Esophagus muscularis mucosa (tissue), 4 donors: Measurements from ENCODE around the gene CAMTA1. TPM values are rescaled to one million over a fixed set of nuclear protein-coding genes. Genes with fewer than 3 reads are reported as not detected.

Source experiments
- DNase-seq: peaks from one replicate; pipeline ENCODE4 v3.0.0-alpha.2; 2017; ENCODE audit errors: extremely low spot score
- H3K27ac ChIP-seq, 4 donors: fragments of 200-600 bp; sonication (generic); replicated peaks in 1 of 4; 1 replicate in 3 of 4; 2 replicates in 1 of 4; pipeline ENCODE4 v1.5.1; 2016 to 2019; ENCODE audit warnings: mild to moderate bottlenecking in 1 of 4
- H3K27me3 ChIP-seq, 4 donors: fragments of 200-600 bp; sonication (generic); one replicate each; pipeline versions ENCODE4 v1.5.1 to v1.6.0; 2016 to 2019
- H3K36me3 ChIP-seq, 4 donors: fragments of 200-600 bp; sonication (generic); one replicate each; pipeline ENCODE4 v1.5.1; 2016 to 2019
- H3K4me1 ChIP-seq, 4 donors: fragments of 200-600 bp; sonication (generic); one replicate each; pipeline ENCODE4 v1.5.1; 2016 to 2019
- H3K4me3 ChIP-seq, 4 donors: fragments of 200-600 bp; sonication (generic); 1 replicate in 2 of 4; 2 replicates in 2 of 4; pipeline ENCODE4 v1.5.1; 2016 to 2019; ENCODE audit warnings: mild to moderate bottlenecking in 4 of 4, moderate library complexity in 1 of 4
- H3K9me3 ChIP-seq, 4 donors: fragments of 200-600 bp; sonication (generic); 1 replicate in 3 of 4; 2 replicates in 1 of 4; pipeline ENCODE4 v1.5.1; 2016 to 2019
- CTCF ChIP-seq, 3 experiments: fragments of 200-600 bp in 2 of 3; fragments of 450-650 bp in 1 of 3; sonication (generic) in 2 of 3; IDR thresholded peaks; one replicate each; pipeline ENCODE4 v1.5.1; 2017 to 2019; ENCODE audit warnings: antibody characterized with exemption in 3 of 3, mild to moderate bottlenecking in 2 of 3, moderate library complexity in 1 of 3
- EP300 ChIP-seq: sonication (generic); formaldehyde crosslinking; IDR thresholded peaks from one replicate; pipeline ENCODE4 v1.6.1; 2017; ENCODE audit warnings: antibody characterized with exemption
- POLR2A ChIP-seq: fragments of 450-650 bp; IDR thresholded peaks from one replicate; pipeline ENCODE4 v1.6.1; 2017; ENCODE audit warnings: antibody characterized with exemption, moderate library complexity, mild to moderate bottlenecking, low read depth
- POLR2AphosphoS5 ChIP-seq, 2 donors: sonication (generic); formaldehyde crosslinking; IDR thresholded peaks; one replicate each; pipeline ENCODE4 v1.6.1; 2017; ENCODE audit warnings: antibody characterized with exemption in 2 of 2
- WGBS: methylation state at CpG from one replicate; pipeline ENCODE4 v1.1.5; 2018; 5-methylcytosine and 5-hydroxymethylcytosine counted together
- intact Hi-C: fragments of 100-400 bp; cut with DNase I; formaldehyde crosslinking; loops from one replicate; pipeline ENCODE4 v1.15.1; 2023
- total RNA-seq, 4 donors: library from RNA; depleted of rRNA; stranded (reverse); fragments of >200 nt; gene quantifications; one replicate each; pipeline versions ENCODE4 v1.1.0 to v1.2.1, GENCODE V29; 2016

Gene CAMTA1
- total RNA-seq, 4 donors from 2014 or later, result 109 to 226 (median 139) TPM

- no peaks in the 10 kb centered on the region for H3K9me3 ChIP-seq
These were observed 530.7 kb downstream of the CAMTA1 start for GRCh38 chr1:7315946-7316345.

GRCh38 chr1:7317888-7318287 lies 532.6 kb downstream of the CAMTA1 start:
- Histone ChIP-seq H3K27ac (no peak overlapping the region), H3K27me3 (no peaks in the 10 kb centered on the region), H3K36me3 (no peaks in the 10 kb centered on the region), H3K9me3 (no peaks in the 10 kb centered on the region), H3K4me3 (no peak overlapping the region), H3K4me1 (no peaks in the 10 kb centered on the region)
- intact Hi-C loops, result no loop called here
- DNase-seq, result peak; percentile 55
- TF ChIP-seq CTCF (IDR thresholded peaks at IDR 0.05), result no peak
- TF ChIP-seq EP300, result no peak
- no peak for TF ChIP-seq POLR2AphosphoS5 (IDR thresholded peaks at IDR 0.05)
- no peak for TF ChIP-seq POLR2A
- WGBS, result 85% methylated on average over 2 of the region's 2 CpGs

More at GRCh38 chr1:7315946-7316345, 530.7 kb downstream of the CAMTA1 start:
- no peak overlapping the region for H3K27ac ChIP-seq
- TF ChIP-seq EP300 (no peak), POLR2AphosphoS5 (IDR thresholded peaks at IDR 0.05) (no peak), CTCF (IDR thresholded peaks at IDR 0.05) (no peak), POLR2A (no peak)
- H3K27me3 ChIP-seq, result no peaks in the 10 kb centered on the region
- no peaks in the 10 kb centered on the region for H3K36me3 ChIP-seq
- H3K4me1 ChIP-seq, result no peaks in the 10 kb centered on the region
- intact Hi-C loops, result no loop called here
- DNase-seq, result peak; percentile 64
- H3K4me3 ChIP-seq, result no peak overlapping the region
- 95% methylated on average over 6 of the region's 6 CpGs for WGBS

- Histone ChIP-seq H3K27ac (no peak overlapping the region), H3K4me1 (no peaks in the 10 kb centered on the region), H3K36me3 (no peaks in the 10 kb centered on the region), H3K4me3 (no peak overlapping the region), H3K27me3 (no peaks in the 10 kb centered on the region), H3K9me3 (no peaks in the 10 kb centered on the region)
- intact Hi-C loops, result no loop called here
- TF ChIP-seq CTCF (IDR thresholded peaks at IDR 0.05), result no peak
- 92% methylated on average over 5 of the region's 5 CpGs for WGBS
- peak; percentile 47 for DNase-seq
These were observed 533.9 kb downstream of the CAMTA1 start for GRCh38 chr1:7319196-7319595.

GRCh38 chr1:7320661-7321060 lies 535.4 kb downstream of the CAMTA1 start:
- intact Hi-C loops, result no loop called here
- no peaks in the 10 kb centered on the region for H3K9me3 ChIP-seq
- H3K4me1 ChIP-seq, result no peaks in the 10 kb centered on the region
- no peak overlapping the region for H3K4me3 ChIP-seq
- peak; percentile 74 for DNase-seq
- no peaks in the 10 kb centered on the region for H3K36me3 ChIP-seq
- no peak overlapping the region for H3K27ac ChIP-seq
- TF ChIP-seq POLR2A (no peak), CTCF (IDR thresholded peaks at IDR 0.05) (no peak), EP300 (no peak), POLR2AphosphoS5 (IDR thresholded peaks at IDR 0.05) (no peak)
- no peaks in the 10 kb centered on the region for H3K27me3 ChIP-seq

GRCh38 chr1:7322283-7322785 lies 537.1 kb downstream of the CAMTA1 start:
- TF ChIP-seq CTCF (IDR thresholded peaks at IDR 0.05), result no peak
- no peak for TF ChIP-seq EP300
- no peak for TF ChIP-seq POLR2AphosphoS5 (IDR thresholded peaks at IDR 0.05)
- no peak for TF ChIP-seq POLR2A
- H3K36me3 ChIP-seq, result no peaks in the 10 kb centered on the region
- no peak overlapping the region for H3K4me3 ChIP-seq
- no peak overlapping the region for H3K27ac ChIP-seq
- intact Hi-C loops, result no loop called here
- no peaks in the 10 kb centered on the region for H3K9me3 ChIP-seq
- H3K27me3 ChIP-seq, result no peaks in the 10 kb centered on the region
- no peak for DNase-seq
- H3K4me1 ChIP-seq, result no peaks in the 10 kb centered on the region
- WGBS, result 100% methylated on average over 2 of the region's 2 CpGs
